GM19467 (cell line): Measurements from ENCODE around the gene HS6ST3.

Experiments used
- ATAC-seq: cut with Tn5 transposase; IDR thresholded peaks from one replicate; pipeline ENCODE4 v1.9.1; 2021; ENCODE audit warnings: mild to moderate bottlenecking, moderate library complexity; ENCODE audit not compliant: unreplicated experiment

Gene HS6ST3

GRCh38 chr13:96294930-96295881 lies 205.3 kb downstream of the HS6ST3 start:
- ATAC-seq: no peak

GRCh38 chr13:96297360-96297759 lies 207.5 kb downstream of the HS6ST3 start:
- no peak for ATAC-seq

GRCh38 chr13:96299235-96299634 lies 209.3 kb downstream of the HS6ST3 start:
- ATAC-seq: no peak

GRCh38 chr13:96308568-96308967 lies 218.7 kb downstream of the HS6ST3 start:
- no peak for ATAC-seq

GRCh38 chr13:96314974-96315373 lies 225.1 kb downstream of the HS6ST3 start:
- ATAC-seq: no peak

- no peak for ATAC-seq
Measured at GRCh38 chr13:96338030-96338429, 248.1 kb downstream of the HS6ST3 start.

- ATAC-seq: no peak
Measured at GRCh38 chr13:96342286-96342685, 252.4 kb downstream of the HS6ST3 start.

- ATAC-seq: no peak
Measured at GRCh38 chr13:96342852-96343465, 253.1 kb downstream of the HS6ST3 start.

GRCh38 chr13:96346921-96347320 lies 257.0 kb downstream of the HS6ST3 start:
- no peak for ATAC-seq

- ATAC-seq: no peak
Measured at GRCh38 chr13:96373597-96373996, 283.7 kb downstream of the HS6ST3 start.

- ATAC-seq: no peak
Measured at GRCh38 chr13:96377835-96378234, 287.9 kb downstream of the HS6ST3 start.

- no peak for ATAC-seq
Measured at GRCh38 chr13:96379967-96380366, 290.1 kb downstream of the HS6ST3 start.

GRCh38 chr13:96381681-96382080 lies 291.8 kb downstream of the HS6ST3 start:
- no peak for ATAC-seq

- no peak for ATAC-seq
Measured at GRCh38 chr13:96388598-96388997, 298.7 kb downstream of the HS6ST3 start.

- no peak for ATAC-seq
Measured at GRCh38 chr13:96391606-96392005, 301.7 kb downstream of the HS6ST3 start.

GRCh38 chr13:96397807-96398206 lies 307.9 kb downstream of the HS6ST3 start:
- ATAC-seq: no peak

- no peak for ATAC-seq
Measured at GRCh38 chr13:96398486-96398885, 308.6 kb downstream of the HS6ST3 start.

- no peak for ATAC-seq
Measured at GRCh38 chr13:96403241-96403640, 313.3 kb downstream of the HS6ST3 start.

GRCh38 chr13:96403651-96404050 lies 313.7 kb downstream of the HS6ST3 start:
- ATAC-seq: no peak

- ATAC-seq: no peak
Measured at GRCh38 chr13:96415831-96416385, 326.0 kb downstream of the HS6ST3 start.

- ATAC-seq: no peak
Measured at GRCh38 chr13:96417939-96418685, 328.2 kb downstream of the HS6ST3 start.
